Mesothelial cell of epicardium (in vitro differentiated cells): ENCODE measurements around the gene CNN2. TPM values are rescaled to one million over a fixed set of nuclear protein-coding genes. Genes with fewer than 3 reads are reported as not detected.

Source experiments
- DNase-seq, 2 experiments: peaks; one replicate each; pipeline ENCODE4 v3.0.0; 2021; ENCODE audit warnings: low spot score in 2 of 2; ENCODE audit not compliant: unreplicated experiment in 2 of 2
- H3K27ac Mint-ChIP-seq: 2 replicates; pipeline ENCODE4 v1.8.0; 2021; ENCODE audit warnings: mixed read lengths
- H3K27me3 Mint-ChIP-seq: 2 replicates; pipeline ENCODE4 v1.8.0; 2021; ENCODE audit warnings: low read depth, mixed read lengths
- H3K36me3 Mint-ChIP-seq: 2 replicates; pipeline ENCODE4 v1.8.0; 2021; ENCODE audit warnings: mixed read lengths
- H3K4me1 Mint-ChIP-seq: 2 replicates; pipeline ENCODE4 v1.8.0; 2021; ENCODE audit warnings: mixed read lengths
- H3K4me3 Mint-ChIP-seq: 2 replicates; pipeline ENCODE4 v1.8.0; 2021; ENCODE audit warnings: mild to moderate bottlenecking, moderate library complexity, mixed read lengths
- H3K9me3 Mint-ChIP-seq: 2 replicates; pipeline ENCODE4 v1.8.0; 2021; ENCODE audit warnings: mixed read lengths
- CTCF ChIP-seq: fragments of 200-600 bp; sonication (generic); IDR thresholded peaks from one replicate; pipeline ENCODE4 v1.5.0; 2021; ENCODE audit warnings: antibody characterized with exemption; ENCODE audit not compliant: unreplicated experiment
- total RNA-seq: library from RNA; stranded (reverse); gene quantifications from 3 replicates; pipeline ENCODE4 v1.2.1, GENCODE V29; 2021

Gene CNN2
- total RNA-seq, 1 donor from 2014 or later = 501 TPM

GRCh38 chr19:1007399-1008251, 18.8 kb upstream of the CNN2 start:
- H3K36me3 Mint-ChIP-seq = peaks cover 7% of the 10 kb centered on the region
- no peak overlapping the region for H3K27ac Mint-ChIP-seq
- no peak for TF ChIP-seq CTCF
- no peak overlapping the region for H3K4me3 Mint-ChIP-seq
- peaks cover 13% of the 10 kb centered on the region for H3K27me3 Mint-ChIP-seq
- H3K4me1 Mint-ChIP-seq = no peaks in the 10 kb centered on the region
- H3K9me3 Mint-ChIP-seq = no peaks in the 10 kb centered on the region
- DNase-seq = no peak

- no peak for TF ChIP-seq CTCF
- Mint-ChIP-seq H3K4me1 (no peaks in the 10 kb centered on the region), H3K9me3 (no peaks in the 10 kb centered on the region), H3K27ac (no peak overlapping the region), H3K36me3 (peaks cover 7% of the 10 kb centered on the region), H3K27me3 (peaks cover 9% of the 10 kb centered on the region), H3K4me3 (no peak overlapping the region)
- no peak for DNase-seq
Measured at GRCh38 chr19:1008268-1009040, 18.0 kb upstream of the CNN2 start.

- TF ChIP-seq CTCF = no peak
- H3K27ac Mint-ChIP-seq = no peak overlapping the region
- no peak overlapping the region for H3K4me3 Mint-ChIP-seq
Measured at GRCh38 chr19:1009041-1009980, 17.1 kb upstream of the CNN2 start.

GRCh38 chr19:1009981-1010538, 16.3 kb upstream of the CNN2 start:
- no peak for DNase-seq
- no peak overlapping the region for H3K4me3 Mint-ChIP-seq
- no peaks in the 10 kb centered on the region for H3K4me1 Mint-ChIP-seq
- TF ChIP-seq CTCF = no peak
- no peak overlapping the region for H3K27ac Mint-ChIP-seq
- peaks cover 2% of the 10 kb centered on the region for H3K27me3 Mint-ChIP-seq
- H3K36me3 Mint-ChIP-seq = peaks cover 9% of the 10 kb centered on the region
- no peaks in the 10 kb centered on the region for H3K9me3 Mint-ChIP-seq

More at GRCh38 chr19:1009041-1009980, 17.1 kb upstream of the CNN2 start:
- Mint-ChIP-seq H3K4me1 (no peaks in the 10 kb centered on the region), H3K36me3 (peaks cover 9% of the 10 kb centered on the region), H3K9me3 (no peaks in the 10 kb centered on the region), H3K27me3 (peaks cover 3% of the 10 kb centered on the region)
- DNase-seq = no peak
